GM21447 (cell line): ENCODE measurements around the gene ELOVL6.
"Not testable (repeated sequence)": the region's sequence is repeated elsewhere in the genome, so short reads cannot be mapped to it uniquely, and the experiment has no call there.

Experiments used
- ATAC-seq: cut with Tn5 transposase; IDR thresholded peaks from one replicate; pipeline ENCODE4 v1.9.1; 2021; ENCODE audit not compliant: unreplicated experiment

ELOVL6 gene

GRCh38 chr4:110039164-110039563 is 159.3 kb downstream of the ELOVL6 start:
- ATAC-seq: not testable (repeated sequence)

GRCh38 chr4:110034026-110034393 is 164.4 kb downstream of the ELOVL6 start:
- ATAC-seq: peak; percentile 97

- ATAC-seq: no peak
Measured at GRCh38 chr4:110033355-110034025, 164.9 kb downstream of the ELOVL6 start.

- ATAC-seq: no peak
Measured at GRCh38 chr4:110032603-110033002, 165.8 kb downstream of the ELOVL6 start.

- ATAC-seq: no peak
Measured at GRCh38 chr4:110025718-110026117, 172.7 kb downstream of the ELOVL6 start.

- ATAC-seq: no peak
Measured at GRCh38 chr4:110025056-110025455, 173.4 kb downstream of the ELOVL6 start.

GRCh38 chr4:110022457-110022856 is 176.0 kb downstream of the ELOVL6 start:
- no peak for ATAC-seq

GRCh38 chr4:110020646-110021443 is 177.6 kb downstream of the ELOVL6 start:
- no peak for ATAC-seq

GRCh38 chr4:110020139-110020538 is 178.3 kb downstream of the ELOVL6 start:
- no peak for ATAC-seq

GRCh38 chr4:110019153-110019552 is 179.3 kb downstream of the ELOVL6 start:
- ATAC-seq: no peak

- no peak for ATAC-seq
Measured at GRCh38 chr4:110014233-110014632, 184.2 kb downstream of the ELOVL6 start.

GRCh38 chr4:110012917-110013316 is 185.5 kb downstream of the ELOVL6 start:
- ATAC-seq: no peak

- ATAC-seq: no peak
Measured at GRCh38 chr4:110010797-110011196, 187.6 kb downstream of the ELOVL6 start.

- ATAC-seq: no peak
Measured at GRCh38 chr4:110009550-110009949, 188.9 kb downstream of the ELOVL6 start.

- no peak for ATAC-seq
Measured at GRCh38 chr4:110008540-110008939, 189.9 kb downstream of the ELOVL6 start.

GRCh38 chr4:110007217-110007616 is 191.2 kb downstream of the ELOVL6 start:
- no peak for ATAC-seq

GRCh38 chr4:110005461-110006056 is 192.9 kb downstream of the ELOVL6 start:
- ATAC-seq: peak; percentile 84

- ATAC-seq: no peak
Measured at GRCh38 chr4:110004556-110004955, 193.9 kb downstream of the ELOVL6 start.

- no peak for ATAC-seq
Measured at GRCh38 chr4:110003401-110004187, 194.8 kb downstream of the ELOVL6 start.

- no peak for ATAC-seq
Measured at GRCh38 chr4:110002326-110002725, 196.1 kb downstream of the ELOVL6 start.

- ATAC-seq: no peak
Measured at GRCh38 chr4:109999585-109999912, 198.9 kb downstream of the ELOVL6 start.
